Right kidney (tissue), 1 donor: ENCODE data around the gene ARFGAP1.
A peak's percentile ranks its signal among the peaks of the same experiment; 100 is the strongest.

ENCODE experiments used
- DNase-seq: peaks from one replicate; pipeline ENCODE4 v3.0.0-alpha.2; 2016

The ARFGAP1 gene

GRCh38 chr20:63258781-63259180 is 13.8 kb upstream of the ARFGAP1 start:
- DNase-seq: peak; percentile 37

- no peak for DNase-seq
These were observed 12.7 kb upstream of the ARFGAP1 start for GRCh38 chr20:63259734-63260460.

GRCh38 chr20:63260521-63260920 is 12.1 kb upstream of the ARFGAP1 start:
- DNase-seq: no peak

GRCh38 chr20:63261060-63261794 is 11.4 kb upstream of the ARFGAP1 start:
- peak; percentile 78 for DNase-seq

- DNase-seq: no peak
These were observed 10.7 kb upstream of the ARFGAP1 start for GRCh38 chr20:63261795-63262528.

GRCh38 chr20:63262836-63263235 is 9.8 kb upstream of the ARFGAP1 start:
- no peak for DNase-seq

GRCh38 chr20:63264000-63264399 is 8.6 kb upstream of the ARFGAP1 start:
- no peak for DNase-seq

- DNase-seq: peak; percentile 67
These were observed 8.1 kb upstream of the ARFGAP1 start for GRCh38 chr20:63264519-63264918.

GRCh38 chr20:63265891-63266515 is 6.6 kb upstream of the ARFGAP1 start:
- no peak for DNase-seq

GRCh38 chr20:63267691-63268090 is 4.9 kb upstream of the ARFGAP1 start:
- no peak for DNase-seq

- no peak for DNase-seq
These were observed 4.4 kb upstream of the ARFGAP1 start for GRCh38 chr20:63268256-63268655.

GRCh38 chr20:63268671-63269439 is 3.8 kb upstream of the ARFGAP1 start:
- DNase-seq: no peak

- no peak for DNase-seq
These were observed 2.9 kb upstream of the ARFGAP1 start for GRCh38 chr20:63269724-63270123.

GRCh38 chr20:63270606-63271325 is 1.8 kb upstream of the ARFGAP1 start:
- DNase-seq: no peak

GRCh38 chr20:63273059-63273579 is 506 bp downstream of the ARFGAP1 start:
- peak; percentile 10 for DNase-seq

GRCh38 chr20:63273635-63274380 is 1.2 kb downstream of the ARFGAP1 start:
- DNase-seq: no peak

- DNase-seq: no peak
These were observed 2.0 kb downstream of the ARFGAP1 start for GRCh38 chr20:63274381-63275228.

GRCh38 chr20:63275825-63276224 is 3.2 kb downstream of the ARFGAP1 start:
- DNase-seq: no peak

- DNase-seq: no peak
These were observed 4.3 kb downstream of the ARFGAP1 start for GRCh38 chr20:63276956-63277355.
